Neural progenitor cell (in vitro differentiated cells): ENCODE measurements around the gene KCNQ1.

Experiments used
- CTCF ChIP-seq: fragments of 200-600 bp; sonication (generic); IDR thresholded peaks from 2 replicates; pipeline ENCODE4 v1.5.1; 2017; ENCODE audit warnings: antibody characterized with exemption, mild to moderate bottlenecking
- EZH2 ChIP-seq: fragments of 200-600 bp; sonication (generic); IDR thresholded peaks from 2 replicates; pipeline ENCODE4 v1.6.1; 2017; ENCODE audit warnings: antibody characterized with exemption, mild to moderate bottlenecking, moderate library complexity

- TF ChIP-seq CTCF (no peak), EZH2 (no peak)
Observed at GRCh38 chr11:2477254-2477653, 32.4 kb downstream of the KCNQ1 start.
